ENCODE data around the gene C16orf78. TPM values are rescaled to one million over a fixed set of nuclear protein-coding genes. Genes with fewer than 3 reads are reported as not detected.

Gene C16orf78
- total and polyA plus RNA-seq, 5 donors from 2014 or later = not detected

Other genes starting within 250 kb of the C16orf78 start
- gene CBLN1, start 92.0 kb upstream of the C16orf78 start, total RNA-seq = not detected
- gene CBLN1, start 92.0 kb upstream of the C16orf78 start, polyA plus RNA-seq = not detected